Stimulated activated CD4-positive, alpha-beta T cell treated with anti-CD3 and anti-CD28 coated beads, Interleukin-15, amount 100 ng/mL, for 24 hours (primary cell): ENCODE measurements around the gene MRPS12.
A peak's percentile ranks its signal among the peaks of the same experiment; 100 is the strongest.

Experiments used
- DNase-seq: peaks from one replicate; pipeline ENCODE4 v3.0.0-alpha.2; 2020

Gene MRPS12

DNA sequence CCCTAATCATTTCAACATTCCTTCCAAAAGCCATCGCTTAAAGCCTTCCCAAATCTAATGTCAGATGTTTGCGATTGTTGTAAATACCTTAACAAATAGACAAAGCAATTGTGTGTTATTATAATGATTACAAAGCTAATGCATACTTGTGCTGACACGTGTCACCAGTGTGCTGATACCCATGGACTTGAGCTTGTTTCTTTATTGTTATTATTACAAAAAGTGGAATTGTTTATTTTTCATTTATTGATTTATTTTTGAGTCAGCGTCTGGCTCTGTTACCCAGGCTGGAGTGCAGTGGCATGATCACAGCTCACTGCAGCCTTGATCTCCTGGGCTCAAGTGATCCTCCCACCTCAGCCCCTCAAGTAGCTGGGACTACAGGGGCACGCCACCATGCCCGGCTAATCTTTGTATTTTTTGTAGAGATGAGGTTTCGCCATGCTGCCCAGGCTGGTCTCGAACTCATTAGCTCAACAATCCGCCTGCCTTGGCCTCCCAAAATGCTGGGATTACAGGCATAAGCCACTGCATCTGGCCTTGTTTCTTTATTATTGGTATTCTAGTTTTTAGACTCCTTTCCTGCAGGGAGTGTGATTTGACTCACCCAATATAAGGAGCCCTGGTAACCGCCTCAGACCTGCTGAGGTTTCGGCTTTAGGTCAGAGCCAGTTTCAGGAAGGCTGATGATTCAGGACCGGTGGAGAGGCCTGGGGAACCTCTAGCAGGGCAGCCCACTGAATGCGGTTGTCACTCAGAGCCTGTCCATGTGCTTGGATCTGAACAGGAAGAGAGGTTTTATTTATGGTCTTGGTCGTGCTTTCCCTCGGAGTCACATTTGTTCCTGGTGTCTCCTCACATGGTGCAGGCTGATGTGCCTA is 46.9 kb downstream of the MRPS12 start:
- peak; percentile 81 for DNase-seq

DNA sequence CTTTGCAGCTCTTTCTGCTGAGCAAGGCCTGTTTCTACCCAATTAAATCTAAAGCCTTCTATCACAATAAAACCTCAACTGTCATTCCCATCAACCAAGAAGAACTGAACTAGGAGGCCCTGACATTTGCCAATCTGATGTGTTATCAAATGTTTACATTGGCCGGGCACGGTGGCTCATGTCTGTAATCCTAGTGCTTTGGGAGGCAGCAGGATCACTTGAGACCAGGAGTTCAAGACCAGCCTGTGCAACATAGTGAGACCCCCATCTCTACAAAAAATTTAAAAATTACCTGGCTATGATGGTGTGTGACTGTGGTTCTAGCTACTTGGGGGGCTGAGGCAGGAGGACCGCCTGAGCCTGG is 47.6 kb downstream of the MRPS12 start:
- DNase-seq: no peak

GRCh38 chr19:38979812-38980211 is 49.1 kb downstream of the MRPS12 start:
- DNase-seq: no peak

GRCh38 chr19:38980583-38981374 is 50.0 kb downstream of the MRPS12 start:
- no peak for DNase-seq
